Right forelimb (tissue), 1 donor: ENCODE results near the gene NRXN3.

Experiments
- DNase-seq: peaks from one replicate; pipeline ENCODE4 v3.0.0-alpha.2; 2018

Gene NRXN3

GRCh38 chr14:79404874-79405511, 1234.8 kb downstream of the NRXN3 start:
- DNase-seq: no peak

GRCh38 chr14:79405512-79405910, 1235.3 kb downstream of the NRXN3 start:
- no peak for DNase-seq

GRCh38 chr14:79407572-79407971, 1237.4 kb downstream of the NRXN3 start:
- DNase-seq: no peak

GRCh38 chr14:79408696-79409095, 1238.5 kb downstream of the NRXN3 start:
- no peak for DNase-seq

- no peak for DNase-seq
Measured at GRCh38 chr14:79411403-79412174, 1241.4 kb downstream of the NRXN3 start.

- DNase-seq: no peak
Measured at GRCh38 chr14:79412822-79413221, 1242.6 kb downstream of the NRXN3 start.

GRCh38 chr14:79413734-79414428, 1243.7 kb downstream of the NRXN3 start:
- DNase-seq: no peak

- no peak for DNase-seq
Measured at GRCh38 chr14:79415726-79416125, 1245.6 kb downstream of the NRXN3 start.

GRCh38 chr14:79417961-79418360, 1247.8 kb downstream of the NRXN3 start:
- no peak for DNase-seq

GRCh38 chr14:79418649-79419415, 1248.7 kb downstream of the NRXN3 start:
- DNase-seq: no peak

- DNase-seq: no peak
Measured at GRCh38 chr14:79419571-79420327, 1249.6 kb downstream of the NRXN3 start.

GRCh38 chr14:79420725-79421124, 1250.6 kb downstream of the NRXN3 start:
- DNase-seq: no peak

GRCh38 chr14:79421811-79422210, 1251.6 kb downstream of the NRXN3 start:
- no peak for DNase-seq

- no peak for DNase-seq
Measured at GRCh38 chr14:79424462-79424861, 1254.3 kb downstream of the NRXN3 start.

GRCh38 chr14:79426103-79426755, 1256.1 kb downstream of the NRXN3 start:
- DNase-seq: no peak

- no peak for DNase-seq
Measured at GRCh38 chr14:79432640-79433039, 1262.5 kb downstream of the NRXN3 start.

- no peak for DNase-seq
Measured at GRCh38 chr14:79436335-79436734, 1266.2 kb downstream of the NRXN3 start.

GRCh38 chr14:79437951-79438350, 1267.8 kb downstream of the NRXN3 start:
- DNase-seq: no peak

- no peak for DNase-seq
Measured at GRCh38 chr14:79438696-79439342, 1268.6 kb downstream of the NRXN3 start.

- DNase-seq: no peak
Measured at GRCh38 chr14:79442786-79443185, 1272.6 kb downstream of the NRXN3 start.

GRCh38 chr14:79443602-79444001, 1273.4 kb downstream of the NRXN3 start:
- no peak for DNase-seq
